ENCODE data around the gene PEX26. TPM values are rescaled to one million over a fixed set of nuclear protein-coding genes. Genes with fewer than 3 reads are reported as not detected.

PEX26 gene
- total and polyA plus RNA-seq, 2 donors (not counting 1 experiment from before 2014, with no cell fraction given): 10.9 to 33.4 TPM

DNA sequence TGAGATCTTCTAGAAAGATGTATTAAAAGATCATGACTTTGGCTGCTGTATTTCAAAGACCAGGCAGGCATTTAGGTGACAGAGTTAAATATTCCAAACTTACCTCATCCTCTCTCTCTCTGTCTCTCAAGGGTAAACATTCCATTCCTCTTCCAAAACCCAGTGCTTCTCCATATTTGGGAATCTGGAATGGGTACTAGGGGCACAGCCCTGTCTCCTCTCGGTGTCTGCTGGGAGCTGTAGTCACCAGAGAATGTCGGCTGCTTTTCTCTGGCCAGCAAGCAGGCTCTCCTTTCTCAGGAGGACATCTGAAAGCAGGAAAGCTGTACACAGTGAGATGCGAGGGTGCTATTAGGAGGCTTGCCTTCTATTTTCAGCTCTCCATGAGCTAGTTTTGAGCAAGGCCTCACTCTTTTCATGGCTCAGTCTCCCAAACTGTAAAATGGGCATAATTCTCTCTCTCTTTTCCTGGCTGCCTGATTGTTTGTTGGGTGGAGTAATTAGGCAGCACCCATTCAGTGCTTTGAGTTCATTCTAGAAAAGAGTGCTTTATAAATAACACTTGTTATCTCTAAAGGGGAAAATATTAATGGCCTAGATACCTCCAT is 9.3 kb upstream of the PEX26 start:
- ChIA-PET CTCF (interaction anchor here (1.0 to 1.9 kb wide), 2 partner anchors 9 to 12 kb away, joined by 4 read pairs; partner anchors contain the start of gene PEX26), POLR2A (interaction anchor here (0.6 to 2.0 kb wide), 2 partner anchors 12 to 296 kb away, joined by 6 to 12 read pairs; no protein-coding TSS in a partner anchor)
- peak overlapping the region; percentile 87 for H3K27ac Mint-ChIP-seq
- Histone ChIP-seq H3K36me3 (replicated peaks in 1 of 2; ENCODE audit: control extremely low read depth in 1 of 2, control insufficient read depth in 1 of 2, extremely low read depth in 1 of 2, insufficient read depth in 2 of 2, low read length in 1 of 2) (no peaks in the 10 kb centered on the region), H3K79me2 (ENCODE audit: control insufficient read depth, insufficient read depth, low read length) (no peaks in the 10 kb centered on the region), H4K20me1 (ENCODE audit: control insufficient read depth, insufficient read depth, low read length, poor library complexity, severe bottlenecking) (no peaks in the 10 kb centered on the region), H3K9me3 (ENCODE audit: control extremely low read depth in 1 of 3, control insufficient read depth in 2 of 3, insufficient read depth in 1 of 3, low read length in 2 of 3) (no peaks in the 10 kb centered on the region), H3K4me1 (ENCODE audit: control insufficient read depth in 2 of 2, insufficient read depth in 2 of 2, low read length in 2 of 2) (peaks cover 66 to 78% of the 10 kb centered on the region in 2 donors), H2AFZ (ENCODE audit: insufficient read depth, low read depth, low read length, poor library complexity, severe bottlenecking) (no peak overlapping the region), H3K9ac (ENCODE audit: low read length) (no peak overlapping the region), H3K27ac (ENCODE audit: low read length in 2 of 2) (peak overlapping the region in 1 of 2 donors; percentile 7), H3K27me3 (replicated peaks in 1 of 4; ENCODE audit: control extremely low read depth in 1 of 4, control insufficient read depth in 3 of 4, insufficient read depth in 4 of 4, low read length in 3 of 4) (no peaks in the 10 kb centered on the region), H3K4me3 (ENCODE audit: control extremely low read depth in 1 of 5, extremely low read depth in 1 of 5, insufficient read depth in 1 of 5, low read depth in 2 of 5, low read length in 4 of 5) (no peak overlapping the region), H3K4me2 (replicated peaks; ENCODE audit: low read depth, low read length, poor library complexity, severe bottlenecking) (no peak overlapping the region)
- ATAC-seq (ENCODE audit: low read depth) (no peak), DNase-seq (no peak)
- WGBS (ENCODE audit: insufficient coverage): 90% methylated on average over 3 of the region's 3 CpGs
- no peaks in the 10 kb centered on the region for H3K9me3 Mint-ChIP-seq (ENCODE audit: insufficient read depth)
- H3K4me3 Mint-ChIP-seq: no peak overlapping the region
- intact Hi-C loops (cut with micrococcal nuclease): no loop called here
- TF ChIP-seq EZH2 (IDR thresholded peaks at IDR 0.05; ENCODE audit: borderline replicate concordance, insufficient read depth, low read depth, low read length, poor library complexity, severe bottlenecking) (no peak), CTCF (IDR thresholded peaks at IDR 0.05) (no peak)
- no peaks in the 10 kb centered on the region for H3K27me3 Mint-ChIP-seq
- H3K4me1 Mint-ChIP-seq: peaks cover 83% of the 10 kb centered on the region

- Mint-ChIP-seq H3K27me3 (no peaks in the 10 kb centered on the region), H3K4me3 (no peak overlapping the region), H3K9me3 (ENCODE audit: insufficient read depth) (no peaks in the 10 kb centered on the region), H3K4me1 (peaks cover 82% of the 10 kb centered on the region), H3K27ac (peak overlapping the region; percentile 87)
- H3K4me2 ChIP-seq (replicated peaks; ENCODE audit: low read depth, low read length, poor library complexity, severe bottlenecking): no peak overlapping the region
- POLR2A ChIA-PET: interaction anchor here (0.6 to 2.0 kb wide), 2 partner anchors 12 to 313 kb away, joined by 6 to 12 read pairs; no protein-coding TSS in a partner anchor
- CTCF ChIA-PET: interaction anchor here (1.0 to 1.9 kb wide), 2 partner anchors 9 to 12 kb away, joined by 4 read pairs; partner anchors contain the start of gene PEX26
- no peaks in the 10 kb centered on the region for H4K20me1 ChIP-seq (ENCODE audit: control insufficient read depth, insufficient read depth, low read length, poor library complexity, severe bottlenecking)
- H2AFZ ChIP-seq (ENCODE audit: insufficient read depth, low read depth, low read length, poor library complexity, severe bottlenecking): no peak overlapping the region
- no peak for ATAC-seq (ENCODE audit: low read depth)
- H3K27me3 ChIP-seq (replicated peaks in 1 of 4; ENCODE audit: control extremely low read depth in 1 of 4, control insufficient read depth in 3 of 4, insufficient read depth in 4 of 4, low read length in 3 of 4): no peaks in the 10 kb centered on the region
- H3K4me1 ChIP-seq (ENCODE audit: control insufficient read depth in 2 of 2, insufficient read depth in 2 of 2, low read length in 2 of 2): peaks cover 66 to 78% of the 10 kb centered on the region in 2 donors
- no peak overlapping the region for H3K27ac ChIP-seq (ENCODE audit: low read length in 2 of 2)
- no peak for DNase-seq
- H3K79me2 ChIP-seq (ENCODE audit: control insufficient read depth, insufficient read depth, low read length): no peaks in the 10 kb centered on the region
- no peaks in the 10 kb centered on the region for H3K9me3 ChIP-seq (ENCODE audit: control extremely low read depth in 1 of 3, control insufficient read depth in 2 of 3, insufficient read depth in 1 of 3, low read length in 2 of 3)
- no peaks in the 10 kb centered on the region for H3K36me3 ChIP-seq (replicated peaks in 1 of 2; ENCODE audit: control extremely low read depth in 1 of 2, control insufficient read depth in 1 of 2, extremely low read depth in 1 of 2, insufficient read depth in 2 of 2, low read length in 1 of 2)
- no CpG with 5 or more reads among the region's 2 CpGs for WGBS (ENCODE audit: insufficient coverage)
- TF ChIP-seq EZH2 (IDR thresholded peaks at IDR 0.05; ENCODE audit: borderline replicate concordance, insufficient read depth, low read depth, low read length, poor library complexity, severe bottlenecking) (no peak), CTCF (IDR thresholded peaks at IDR 0.05) (no peak)
- H3K9ac ChIP-seq (ENCODE audit: low read length): no peak overlapping the region
- H3K4me3 ChIP-seq (ENCODE audit: control extremely low read depth in 1 of 5, extremely low read depth in 1 of 5, insufficient read depth in 1 of 5, low read depth in 2 of 5, low read length in 4 of 5): no peak overlapping the region
- intact Hi-C loops (cut with micrococcal nuclease): no loop called here
Observed at GRCh38 chr22:18069041-18069440, 8.7 kb upstream of the PEX26 start.

Measured in B cell (primary cell).